Stomach (tissue), 9 donors: ENCODE results near the gene TM4SF4. TPM values are rescaled to one million over a fixed set of nuclear protein-coding genes. Genes with fewer than 3 reads are reported as not detected.
"Not testable (repeated sequence)": the region's sequence is repeated elsewhere in the genome, so short reads cannot be mapped to it uniquely, and the experiment has no call there.

Experiments used
- DNase-seq, 2 donors: peaks; one replicate each; pipeline versions ENCODE4 v3.0.0 to v3.0.0-alpha.2; 2013 to 2019
- H3K27ac ChIP-seq, 5 donors: fragments of 200-600 bp in 4 of 5; sonication (generic) in 4 of 5; one replicate each; pipeline ENCODE4 v1.5.1; 2013 to 2019; ENCODE audit warnings: mild to moderate bottlenecking in 1 of 5, moderate library complexity in 1 of 5
- H3K27me3 ChIP-seq, 3 donors: fragments of 200-600 bp; sonication (generic); one replicate each; pipeline ENCODE4 v1.5.1; 2017 to 2019; ENCODE audit warnings: mixed run types in 1 of 3
- H3K36me3 ChIP-seq, 4 donors: fragments of 200-600 bp; sonication (generic); 1 replicate in 3 of 4; 2 replicates in 1 of 4; pipeline ENCODE4 v1.5.1; 2016 to 2019
- H3K4me1 ChIP-seq, 4 donors: fragments of 200-600 bp; sonication (generic); one replicate each; pipeline ENCODE4 v1.5.1; 2016 to 2019
- H3K4me3 ChIP-seq, 4 donors: fragments of 200-600 bp; sonication (generic) in 3 of 4; one replicate each; pipeline ENCODE4 v1.5.1; 2016 to 2019; ENCODE audit warnings: mild to moderate bottlenecking in 1 of 4
- H3K9me3 ChIP-seq, 4 donors: fragments of 200-600 bp; sonication (generic); one replicate each; pipeline ENCODE4 v1.5.1; 2016 to 2019
- CTCF ChIP-seq, 7 experiments: fragments of 450-650 bp in 4 of 7; fragments of 200-600 bp in 3 of 7; sonication (generic) in 3 of 7; IDR thresholded peaks; one replicate each; pipeline ENCODE4 v1.5.1; 2016 to 2019; ENCODE audit warnings: antibody characterized with exemption in 7 of 7, control low read depth in 2 of 7, mild to moderate bottlenecking in 1 of 7
- EP300 ChIP-seq: sonication (generic); formaldehyde crosslinking; IDR thresholded peaks from one replicate; pipeline ENCODE4 v1.6.1; 2017; ENCODE audit warnings: antibody characterized with exemption
- POLR2A ChIP-seq, 4 donors: fragments of 450-650 bp; IDR thresholded peaks; one replicate each; pipeline ENCODE4 v1.6.1; 2016; ENCODE audit warnings: antibody characterized with exemption in 4 of 4, control low read depth in 2 of 4, mild to moderate bottlenecking in 1 of 4, moderate library complexity in 1 of 4
- POLR2AphosphoS5 ChIP-seq, 3 donors: sonication (generic); formaldehyde crosslinking; IDR thresholded peaks; one replicate each; pipeline ENCODE4 v1.6.1; 2016; ENCODE audit warnings: antibody characterized with exemption in 3 of 3
- WGBS, 5 donors: extraction: QIAGEN DNeasy Blood & Tissue Kit in 3 of 5; methylation state at CpG; one replicate each; pipeline versions ENCODE4 v1.1.5 to v1.1.7; 2013 to 2018; 5-methylcytosine and 5-hydroxymethylcytosine counted together
- intact Hi-C: fragments of 100-400 bp; cut with DNase I; formaldehyde crosslinking; loops from one replicate; pipeline ENCODE4 v1.15.1; 2023; ENCODE audit warnings: low total_unique reads
- polyA plus RNA-seq, 3 donors: library from polyadenylated mRNA; stranded (reverse); fragments of 200-250 nt; gene quantifications; one replicate each; pipeline ENCODE4 v1.2.3, GENCODE V29; 2013
- total RNA-seq, 5 donors: library from RNA; depleted of rRNA; stranded (reverse); fragments of >200 nt; gene quantifications; one replicate each; pipeline versions ENCODE4 v1.1.0 to v1.2.3, GENCODE V29; 2014 to 2016
- donor health status: healthy with polysubstance abuse.
- donor health status: Bipolar disorder and iron deficiency.
- donor health status: healthy.

Gene TM4SF4
- total and polyA plus RNA-seq, 8 donors, result 1.4 to 40.8 (median 9.9) TPM; not detected in 1

- Histone ChIP-seq H3K4me1 (peaks cover 7 to 20% (median 15%) of the 10 kb centered on the region in 4 donors), H3K27ac (no peak overlapping the region), H3K4me3 (no peak overlapping the region), H3K27me3 (no peaks in the 10 kb centered on the region), H3K9me3 (no peaks in the 10 kb centered on the region), H3K36me3 (no peaks in the 10 kb centered on the region)
- intact Hi-C loops, result no loop called here
- 57 to 65% (median 62%) methylated on average over 1 of the region's 1 CpG for whole genome bisulfite sequencing, 5 donors
- DNase-seq, result no peak
- TF ChIP-seq POLR2A (IDR thresholded peaks at IDR 0.05) (no peak), EP300 (no peak), POLR2AphosphoS5 (IDR thresholded peaks at IDR 0.05) (no peak), CTCF (IDR thresholded peaks at IDR 0.05) (no peak)
Observed at GRCh38 chr3:149442043-149442442, 32.5 kb upstream of the TM4SF4 start.

- TF ChIP-seq POLR2A (IDR thresholded peaks at IDR 0.05), result no peak
- TF ChIP-seq CTCF (IDR thresholded peaks at IDR 0.05), result no peak
- TF ChIP-seq POLR2AphosphoS5 (IDR thresholded peaks at IDR 0.05), result no peak
- TF ChIP-seq EP300, result no peak
- H3K4me3 ChIP-seq, result no peak overlapping the region
- peak overlapping the region; percentile 2 to 68 (median 45) for H3K27ac ChIP-seq
- DNase-seq, result no peak
- WGBS, 5 donors, result 19 to 35% (median 31%) methylated on average over 4 of the region's 4 CpGs
- H3K9me3 ChIP-seq, result no peaks in the 10 kb centered on the region
- peaks cover 7 to 24% (median 15%) of the 10 kb centered on the region in 4 donors for H3K4me1 ChIP-seq
- H3K27me3 ChIP-seq, result no peaks in the 10 kb centered on the region
- H3K36me3 ChIP-seq, result no peaks in the 10 kb centered on the region
- intact Hi-C loops, result no loop called here
Observed at GRCh38 chr3:149442851-149443544, 31.5 kb upstream of the TM4SF4 start.

GRCh38 chr3:149443545-149443912 is 31.0 kb upstream of the TM4SF4 start:
- no peaks in the 10 kb centered on the region for H3K36me3 ChIP-seq
- no peak for TF ChIP-seq POLR2AphosphoS5 (IDR thresholded peaks at IDR 0.05)
- TF ChIP-seq EP300, result no peak
- no peak overlapping the region for H3K4me3 ChIP-seq
- peak overlapping the region in 2 of 5 donors; percentile 64 to 68 for H3K27ac ChIP-seq
- no peaks in the 10 kb centered on the region for H3K9me3 ChIP-seq
- no peaks in the 10 kb centered on the region for H3K27me3 ChIP-seq
- H3K4me1 ChIP-seq, result peaks cover 7 to 29% (median 15%) of the 10 kb centered on the region in 4 donors
- 31 to 67% (median 46%) methylated on average over 2 of the region's 2 CpGs for WGBS, 5 donors
- DNase-seq, result no peak
- intact Hi-C loops, result no loop called here

- H3K4me1 ChIP-seq, result peaks cover 7 to 41% (median 17%) of the 10 kb centered on the region in 4 donors
Observed at GRCh38 chr3:149444867-149445266, 29.6 kb upstream of the TM4SF4 start.

GRCh38 chr3:149448331-149448831 is 26.1 kb upstream of the TM4SF4 start:
- DNase-seq, result no peak
- Histone ChIP-seq H3K4me3 (no peak overlapping the region), H3K9me3 (peaks cover 0 to 17% (median 6%) of the 10 kb centered on the region in 4 donors), H3K4me1 (peaks cover under 1 to 30% (median 7%) of the 10 kb centered on the region in 4 donors), H3K27me3 (no peaks in the 10 kb centered on the region), H3K27ac (no peak overlapping the region), H3K36me3 (no peaks in the 10 kb centered on the region)
- intact Hi-C loops, result no loop called here
- TF ChIP-seq POLR2A (IDR thresholded peaks at IDR 0.05) (no peak), EP300 (no peak), POLR2AphosphoS5 (IDR thresholded peaks at IDR 0.05) (no peak), CTCF (IDR thresholded peaks at IDR 0.05) (no peak)
- 36 to 42% (median 38%) methylated on average over 3 of the region's 3 CpGs for WGBS, 5 donors

More at GRCh38 chr3:149444867-149445266, 29.6 kb upstream of the TM4SF4 start:
- WGBS, 5 donors, result 84 to 100% (median 91%) methylated on average over 1 to 26 of the region's 26 CpGs
- H3K27ac ChIP-seq, H3K9me3 ChIP-seq, H3K4me3 ChIP-seq, DNase-seq, intact Hi-C loops, H3K27me3 ChIP-seq, H3K36me3 ChIP-seq: not testable (repeated sequence)
